Activated naive CD4-positive, alpha-beta T cell treated with anti-CD3 and anti-CD28 coated beads, Interleukin-2, amount 50 U/mL, for 24 hours (primary cell): ENCODE results near the gene ARHGEF40.

Source experiments
- H3K27ac Mint-ChIP-seq: one replicate; pipeline ENCODE4 v1.8.0; 2021; ENCODE audit warnings: mild to moderate bottlenecking, mixed read lengths
- H3K27me3 Mint-ChIP-seq: one replicate; pipeline ENCODE4 v1.8.0; 2021; ENCODE audit warnings: mixed read lengths
- H3K36me3 Mint-ChIP-seq: one replicate; pipeline ENCODE4 v1.8.0; 2021; ENCODE audit warnings: mixed read lengths
- H3K4me1 Mint-ChIP-seq: one replicate; pipeline ENCODE4 v1.8.0; 2021; ENCODE audit warnings: mixed read lengths
- H3K4me3 Mint-ChIP-seq: one replicate; pipeline ENCODE4 v1.8.0; 2021; ENCODE audit warnings: mild to moderate bottlenecking, mixed read lengths
- H3K9me3 Mint-ChIP-seq: one replicate; pipeline ENCODE4 v1.8.0; 2021; ENCODE audit warnings: mixed read lengths

ARHGEF40 gene

DNA sequence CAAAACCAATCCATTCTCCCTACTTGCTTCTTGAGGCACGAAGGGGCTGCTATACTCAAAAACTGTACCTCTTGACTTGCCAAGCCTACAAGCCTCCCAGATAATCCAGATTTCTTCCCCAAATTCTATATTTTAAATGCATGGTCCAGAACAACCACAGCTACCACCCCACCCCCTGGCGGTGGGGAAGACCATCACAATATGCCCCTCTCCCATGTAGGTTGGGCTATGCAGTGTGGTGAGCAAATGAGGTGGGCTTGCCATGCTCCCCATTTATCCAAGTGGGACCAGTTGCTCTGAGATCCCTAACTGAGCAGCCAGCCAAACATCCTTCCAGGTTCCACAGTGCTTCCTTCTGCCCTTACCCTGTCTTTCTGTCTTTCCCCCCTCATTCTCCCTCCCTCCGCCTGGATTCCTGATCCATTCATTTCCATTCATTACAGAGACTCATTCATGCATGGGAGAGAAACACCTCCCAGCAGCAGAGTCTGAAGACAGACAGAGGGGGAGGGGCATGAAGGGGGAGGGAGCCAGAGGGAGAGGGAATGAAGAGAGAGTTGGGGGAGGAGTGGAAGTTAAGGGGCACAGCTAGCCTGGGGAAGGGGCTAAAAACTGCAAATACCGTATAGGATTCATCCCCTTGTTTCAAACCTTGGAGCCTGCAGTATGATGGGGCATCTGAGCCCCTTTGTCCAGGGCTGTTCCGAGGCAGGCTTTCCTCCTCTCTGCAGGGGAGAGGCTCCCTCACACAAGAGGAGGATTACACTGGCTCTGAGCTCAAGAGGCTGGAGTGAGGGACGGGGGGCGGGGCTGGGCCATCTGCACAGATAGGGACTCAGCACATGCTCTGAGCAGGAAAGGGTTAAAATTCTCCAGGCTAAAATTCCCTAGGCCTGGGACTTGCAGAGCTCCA lies 23.9 kb downstream of the ARHGEF40 start:
- H3K4me1 Mint-ChIP-seq, result peaks cover 24% of the 10 kb centered on the region
- no peak overlapping the region for H3K27ac Mint-ChIP-seq
- no peaks in the 10 kb centered on the region for H3K9me3 Mint-ChIP-seq
- H3K36me3 Mint-ChIP-seq, result peaks cover 1% of the 10 kb centered on the region
- H3K27me3 Mint-ChIP-seq, result no peaks in the 10 kb centered on the region
- H3K4me3 Mint-ChIP-seq, result no peak overlapping the region

DNA sequence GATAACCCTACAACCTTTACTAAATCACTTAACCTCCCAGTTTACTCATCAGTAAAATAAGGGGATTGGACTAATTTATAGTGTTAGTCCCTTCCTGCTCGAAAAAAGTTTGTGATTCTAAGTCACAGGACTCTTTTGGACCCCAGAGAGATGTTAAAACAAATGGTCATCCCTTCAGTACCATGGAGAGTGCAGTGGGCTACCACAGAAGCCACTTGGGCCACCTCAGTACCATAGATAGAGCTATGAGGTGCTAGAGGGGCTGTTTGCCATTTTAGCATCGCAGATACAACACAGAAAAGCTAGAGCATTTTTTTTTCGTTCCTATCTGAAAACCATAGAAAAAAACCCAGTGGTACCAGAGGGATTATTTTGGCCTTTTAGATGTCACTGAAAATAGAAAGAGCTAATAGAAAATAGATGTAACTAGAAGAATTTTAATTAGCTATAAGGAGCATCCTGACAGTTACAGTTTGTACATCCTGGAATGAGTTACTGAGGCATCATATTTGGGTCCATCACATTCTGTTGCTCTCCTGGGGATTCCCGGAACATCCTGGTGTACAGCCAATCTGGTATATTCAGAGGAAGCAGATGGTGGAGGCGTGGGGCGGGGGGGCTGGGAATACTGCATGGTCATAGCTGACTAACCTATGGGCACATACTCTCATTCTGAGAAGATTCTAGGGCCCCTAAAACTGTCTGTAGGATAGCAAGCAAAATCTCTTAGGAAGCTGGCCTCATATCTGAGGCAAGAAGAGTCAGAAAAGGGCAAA lies 25.5 kb downstream of the ARHGEF40 start:
- Mint-ChIP-seq H3K9me3 (no peaks in the 10 kb centered on the region), H3K4me1 (peaks cover 29% of the 10 kb centered on the region), H3K27me3 (no peaks in the 10 kb centered on the region), H3K36me3 (peaks cover 1% of the 10 kb centered on the region), H3K27ac (peak overlapping the region; percentile 62), H3K4me3 (no peak overlapping the region)

DNA sequence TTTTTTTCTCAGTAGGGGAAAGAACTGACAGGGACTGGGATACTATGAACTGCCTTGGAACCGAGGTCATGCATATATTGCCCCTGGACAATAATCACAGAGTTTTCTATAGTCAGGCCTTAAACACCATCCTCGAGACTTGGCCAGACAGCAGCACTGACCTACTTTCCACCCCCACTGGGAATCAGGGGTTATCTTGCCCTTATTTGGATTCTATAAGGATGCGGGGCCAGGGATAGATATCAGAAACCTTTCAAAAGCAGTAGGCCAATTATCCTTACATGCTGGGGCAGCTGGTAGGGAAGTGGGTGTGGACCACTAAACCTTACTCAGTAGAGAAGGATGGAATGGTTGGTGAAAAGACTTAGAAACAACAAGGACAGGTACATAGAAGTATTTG lies 26.3 kb downstream of the ARHGEF40 start:
- no peaks in the 10 kb centered on the region for H3K27me3 Mint-ChIP-seq
- H3K36me3 Mint-ChIP-seq, result peaks cover 1% of the 10 kb centered on the region
- peak overlapping the region; percentile 83 for H3K4me3 Mint-ChIP-seq
- peaks cover 29% of the 10 kb centered on the region for H3K4me1 Mint-ChIP-seq
- H3K27ac Mint-ChIP-seq, result no peak overlapping the region
- no peaks in the 10 kb centered on the region for H3K9me3 Mint-ChIP-seq

DNA sequence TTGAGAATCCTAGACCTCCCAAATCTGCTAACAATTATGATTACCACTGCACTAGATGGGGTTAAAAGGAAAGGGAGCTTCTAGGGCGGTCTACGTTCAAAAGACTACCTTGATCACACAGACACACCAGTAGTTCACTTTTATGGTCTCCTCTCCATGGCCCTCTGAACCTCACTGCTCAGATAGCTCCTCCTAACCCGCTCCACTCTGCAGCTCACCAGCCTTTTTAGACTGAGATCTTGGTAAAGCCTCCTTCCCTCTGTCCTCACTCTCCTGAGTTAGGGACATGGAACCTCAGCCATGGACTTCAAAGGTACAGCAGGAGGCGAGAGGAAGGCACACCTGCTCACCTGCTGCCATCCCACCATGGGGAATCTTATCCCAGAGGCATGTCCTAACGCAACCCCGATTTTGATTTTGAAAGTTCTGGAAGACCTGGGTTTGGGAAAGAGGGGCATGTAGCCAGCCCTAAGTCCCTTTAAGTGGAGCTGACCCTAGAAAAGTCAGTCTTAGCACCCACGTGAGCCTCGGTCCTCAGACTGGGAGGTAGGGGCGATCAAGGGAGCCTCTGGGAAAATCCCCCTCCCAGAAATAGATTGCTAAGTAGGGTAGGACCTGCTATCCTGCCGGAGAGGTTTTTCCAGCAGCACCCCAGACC lies 27.0 kb downstream of the ARHGEF40 start:
- Mint-ChIP-seq H3K27ac (peak overlapping the region; percentile 74), H3K36me3 (peaks cover 1% of the 10 kb centered on the region), H3K4me1 (peaks cover 29% of the 10 kb centered on the region), H3K27me3 (no peaks in the 10 kb centered on the region), H3K4me3 (peak overlapping the region; percentile 83), H3K9me3 (no peaks in the 10 kb centered on the region)

DNA sequence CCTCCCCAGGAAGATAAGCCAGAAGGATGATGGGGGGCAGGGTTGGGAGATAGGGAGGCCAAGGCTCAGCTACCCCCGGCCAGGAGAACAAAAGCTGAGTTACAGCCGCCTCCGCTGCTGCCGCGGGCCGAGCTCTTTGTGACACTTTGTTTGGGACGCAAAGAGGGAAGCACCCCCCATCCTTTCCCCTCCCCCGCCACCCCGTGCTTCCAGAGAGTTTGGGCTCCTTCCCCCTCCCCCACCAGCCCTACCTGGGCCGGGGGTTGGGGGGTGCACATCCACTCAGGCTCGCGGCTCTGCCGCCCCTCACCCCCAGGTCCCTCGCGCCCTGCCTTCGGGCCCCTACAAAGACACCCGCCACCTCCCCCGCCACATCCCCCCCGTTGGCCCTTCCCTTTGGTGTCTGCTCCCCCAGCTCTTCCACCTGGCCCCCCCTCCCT lies 27.6 kb downstream of the ARHGEF40 start:
- Mint-ChIP-seq H3K27ac (peak overlapping the region; percentile 74), H3K4me3 (peak overlapping the region; percentile 83), H3K9me3 (no peaks in the 10 kb centered on the region), H3K4me1 (peaks cover 27% of the 10 kb centered on the region), H3K27me3 (no peaks in the 10 kb centered on the region), H3K36me3 (no peaks in the 10 kb centered on the region)

DNA sequence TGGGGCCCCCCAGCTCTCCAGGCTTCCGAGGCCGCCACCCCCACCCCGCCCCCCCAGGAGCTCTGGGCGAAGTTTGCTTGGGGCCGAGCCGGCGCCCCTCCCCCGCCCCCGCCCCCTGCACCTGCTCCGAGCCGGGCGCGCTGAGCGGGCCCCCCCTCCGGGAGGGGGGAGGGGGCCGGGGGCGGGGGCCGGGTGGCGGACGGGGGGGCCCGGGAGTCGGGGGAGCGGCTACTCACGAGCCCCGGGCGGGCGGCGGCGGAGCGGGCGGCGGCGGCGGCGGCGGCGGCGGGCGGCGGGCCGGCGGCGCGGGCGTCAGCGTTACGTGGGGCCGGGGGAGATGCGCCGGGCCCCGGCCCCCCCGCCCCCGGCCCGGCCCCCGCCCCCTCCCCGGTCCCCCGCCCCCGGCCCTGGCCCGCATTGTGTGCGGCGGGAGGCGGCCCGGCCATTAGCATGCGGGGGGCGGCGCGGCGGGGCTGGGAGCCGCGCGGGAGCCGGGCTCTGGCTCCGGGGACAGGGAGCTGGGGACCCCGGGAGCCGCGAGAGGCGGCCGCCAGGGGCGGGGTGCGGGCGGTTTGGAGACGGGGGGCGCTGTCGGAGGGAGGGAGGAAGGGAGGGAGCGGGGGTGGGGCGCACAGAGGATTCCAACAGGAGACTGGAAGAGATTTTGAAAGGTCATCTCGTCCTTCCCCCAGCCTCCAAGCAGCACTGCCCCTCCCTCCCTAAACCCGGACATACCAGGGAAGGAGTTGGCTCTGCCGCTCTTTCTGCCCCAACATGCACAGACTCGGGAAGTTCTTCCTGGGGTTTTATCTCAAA lies 28.2 kb downstream of the ARHGEF40 start, which contains the start of gene ZNF219:
TSS of gene ZNF219 (minus strand) at position 580 of the 816 bp plus-strand sequence. CDS start 5,064 bp downstream, outside the sequence.
- H3K27me3 Mint-ChIP-seq, result no peaks in the 10 kb centered on the region
- H3K9me3 Mint-ChIP-seq, result no peaks in the 10 kb centered on the region
- H3K4me3 Mint-ChIP-seq, result peak within 1 kb of the TSS; percentile 92
- peak within 1 kb of the TSS; percentile 95 for H3K27ac Mint-ChIP-seq
- H3K36me3 Mint-ChIP-seq, result no peaks in the 10 kb centered on the region
- H3K4me1 Mint-ChIP-seq, result peaks cover 27% of the 10 kb centered on the region

DNA sequence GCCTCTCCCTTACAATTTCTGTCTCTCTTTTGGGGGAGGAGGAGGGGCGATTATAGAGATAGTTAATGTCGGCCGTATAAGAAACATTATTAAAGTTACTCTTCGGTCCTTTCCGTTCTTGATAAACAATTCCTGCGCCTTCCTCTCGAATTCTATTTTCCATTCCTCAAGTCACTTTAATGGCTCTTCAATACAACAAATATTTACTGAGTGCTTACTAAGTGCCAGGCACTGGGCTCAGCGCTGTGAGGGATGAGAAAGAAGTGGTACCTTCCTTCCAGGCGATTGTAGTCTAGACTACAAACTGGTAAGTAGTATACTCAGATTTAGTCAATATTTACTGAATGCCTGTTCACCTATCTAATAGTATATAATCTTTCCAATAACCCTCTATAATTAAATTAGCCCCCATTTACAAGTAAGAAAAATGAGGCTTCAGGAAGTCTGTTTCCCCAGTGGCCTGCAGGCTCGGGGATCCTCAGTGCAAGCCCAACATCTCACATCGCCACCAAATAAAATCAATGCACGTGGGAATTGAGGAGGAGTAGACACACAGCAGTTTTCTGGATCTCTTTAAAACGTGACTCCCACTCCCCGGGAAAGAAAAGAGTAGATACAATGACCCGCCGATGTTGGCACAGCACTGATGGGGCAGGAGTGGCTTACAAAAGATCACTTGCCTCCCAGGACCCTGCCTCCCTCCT lies 28.9 kb downstream of the ARHGEF40 start:
- peak overlapping the region; percentile 92 for H3K4me3 Mint-ChIP-seq
- no peaks in the 10 kb centered on the region for H3K27me3 Mint-ChIP-seq
- H3K4me1 Mint-ChIP-seq, result peaks cover 30% of the 10 kb centered on the region
- H3K36me3 Mint-ChIP-seq, result no peaks in the 10 kb centered on the region
- H3K9me3 Mint-ChIP-seq, result no peaks in the 10 kb centered on the region
- peak overlapping the region; percentile 95 for H3K27ac Mint-ChIP-seq

DNA sequence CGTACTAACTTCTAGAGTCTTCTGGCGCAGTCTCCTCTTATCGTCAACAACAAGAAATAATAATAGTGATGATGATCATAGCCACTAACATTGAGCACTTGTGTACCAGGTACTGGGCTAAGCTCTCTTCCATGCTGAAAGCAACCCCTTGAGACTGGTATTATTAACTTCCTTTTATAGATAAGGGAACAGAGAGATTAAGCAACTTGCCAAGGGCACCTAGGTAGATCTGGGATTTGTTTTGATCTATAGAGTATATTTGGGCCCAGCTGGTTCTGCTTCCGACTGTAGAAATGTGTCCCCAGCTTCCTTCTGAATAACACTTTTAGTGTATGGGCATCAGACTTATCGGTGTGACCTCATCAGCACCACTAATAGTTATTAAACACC lies 29.5 kb downstream of the ARHGEF40 start:
- H3K4me1 Mint-ChIP-seq, result peaks cover 32% of the 10 kb centered on the region
- H3K4me3 Mint-ChIP-seq, result peak overlapping the region; percentile 92
- peak overlapping the region; percentile 95 for H3K27ac Mint-ChIP-seq
- H3K9me3 Mint-ChIP-seq, result no peaks in the 10 kb centered on the region
- H3K27me3 Mint-ChIP-seq, result no peaks in the 10 kb centered on the region
- no peaks in the 10 kb centered on the region for H3K36me3 Mint-ChIP-seq

DNA sequence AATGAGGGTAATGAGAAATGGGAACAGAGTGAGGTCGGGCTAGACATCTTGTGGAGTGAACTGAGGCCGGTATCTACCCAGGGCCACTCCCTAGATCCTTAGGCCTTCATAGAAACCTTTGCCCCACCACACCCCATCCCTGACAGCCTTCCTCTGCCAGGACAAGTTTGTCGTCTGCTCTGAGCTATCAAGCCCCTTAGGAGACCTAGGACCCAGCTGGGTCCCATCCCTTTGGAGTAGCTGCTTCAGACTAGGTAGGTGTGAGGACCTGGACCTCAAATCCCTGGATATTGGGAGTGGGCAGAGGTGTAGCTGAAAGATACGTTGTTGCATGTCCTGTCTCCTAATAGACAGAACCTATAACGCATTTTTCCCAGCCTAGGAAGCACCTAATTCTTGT lies 30.8 kb downstream of the ARHGEF40 start, which contains the start of gene TMEM253:
TSS of gene TMEM253 (plus strand) at position 136 of the 400 bp plus-strand sequence. CDS start 278 bp downstream, outside the sequence.
- H3K27ac Mint-ChIP-seq, result no peak within 1 kb of the TSS
- no peaks in the 10 kb centered on the region for H3K27me3 Mint-ChIP-seq
- H3K4me3 Mint-ChIP-seq, result no peak within 1 kb of the TSS
- H3K36me3 Mint-ChIP-seq, result no peaks in the 10 kb centered on the region
- peaks cover 35% of the 10 kb centered on the region for H3K4me1 Mint-ChIP-seq
- no peaks in the 10 kb centered on the region for H3K9me3 Mint-ChIP-seq

DNA sequence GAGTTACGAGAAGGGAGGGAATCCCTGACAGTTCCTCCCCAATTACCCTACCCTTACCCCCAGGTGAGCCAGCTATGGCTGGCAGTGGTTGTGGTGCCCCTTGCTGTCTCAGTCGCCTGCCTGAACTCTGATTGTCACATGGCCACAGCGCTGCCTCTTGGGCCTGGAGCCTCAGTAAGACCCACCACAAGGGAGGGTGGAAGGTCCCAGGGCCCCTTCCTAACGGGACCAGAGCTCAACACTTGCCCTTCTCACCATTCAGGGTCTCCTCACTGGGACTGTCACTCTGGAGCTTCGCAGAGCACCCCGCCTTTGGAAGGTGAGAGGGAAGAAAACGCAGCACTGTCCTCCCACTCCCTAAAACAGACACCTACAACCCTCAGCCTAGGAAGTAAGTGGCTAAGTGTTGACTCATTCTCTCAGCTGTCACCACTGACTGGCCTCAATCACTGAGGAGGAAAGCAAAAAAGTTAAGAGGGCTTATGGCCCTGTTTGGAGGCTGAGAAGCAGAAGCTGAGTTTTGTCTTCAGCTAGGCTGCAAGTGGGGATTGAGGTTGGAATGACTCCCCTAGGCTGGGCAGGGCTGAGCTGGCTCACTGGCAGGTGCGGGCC lies 31.8 kb downstream of the ARHGEF40 start:
- Mint-ChIP-seq H3K9me3 (no peaks in the 10 kb centered on the region), H3K4me3 (peak overlapping the region; percentile 15), H3K36me3 (no peaks in the 10 kb centered on the region), H3K4me1 (peaks cover 34% of the 10 kb centered on the region), H3K27ac (no peak overlapping the region), H3K27me3 (no peaks in the 10 kb centered on the region)

DNA sequence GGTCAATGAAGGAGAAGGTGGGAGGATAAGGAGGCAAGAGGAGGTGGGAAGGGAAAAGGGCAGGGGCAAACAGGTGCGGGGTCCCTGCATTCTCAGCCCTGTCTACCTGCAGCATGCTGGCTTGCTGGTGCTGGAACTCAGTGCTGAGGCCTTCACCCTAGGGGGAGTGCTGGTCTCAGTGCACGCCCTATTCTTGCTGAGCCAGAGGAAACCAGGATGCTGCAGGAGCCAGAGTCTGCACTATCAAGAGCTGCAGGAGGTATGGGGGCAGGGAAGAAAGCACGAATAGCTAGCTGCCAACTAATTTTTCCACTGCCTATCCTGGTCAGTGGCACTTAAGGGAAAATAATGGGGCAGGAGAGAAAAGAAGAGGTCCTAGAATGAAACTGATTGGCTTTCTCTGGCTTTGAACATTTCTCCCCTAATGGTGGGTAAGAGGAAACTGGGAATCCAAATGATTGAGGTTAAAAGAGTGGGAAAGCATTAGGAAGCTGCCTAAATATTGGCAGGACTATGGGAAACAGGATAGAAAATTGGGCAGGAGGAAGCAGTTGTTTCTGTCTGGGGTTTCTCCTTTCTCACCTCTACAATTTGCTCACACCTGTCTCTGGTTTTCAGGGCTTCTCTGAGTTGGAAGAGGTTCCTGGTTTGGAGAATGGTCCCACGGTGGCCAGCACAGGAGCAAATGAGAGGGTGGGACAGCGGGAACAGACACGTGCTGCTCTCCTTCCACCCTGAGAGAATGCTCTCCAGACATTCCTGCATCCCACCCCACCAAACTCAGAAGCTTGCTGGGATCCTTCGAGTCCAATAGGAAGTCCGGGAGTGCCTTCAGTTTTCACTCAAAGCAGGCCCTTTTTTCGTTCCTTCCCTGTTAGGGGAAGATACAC lies 32.7 kb downstream of the ARHGEF40 start:
- Mint-ChIP-seq H3K4me1 (peaks cover 29% of the 10 kb centered on the region), H3K36me3 (no peaks in the 10 kb centered on the region), H3K9me3 (no peaks in the 10 kb centered on the region), H3K27ac (peak overlapping the region; percentile 53), H3K4me3 (peak overlapping the region; percentile 84), H3K27me3 (no peaks in the 10 kb centered on the region)

DNA sequence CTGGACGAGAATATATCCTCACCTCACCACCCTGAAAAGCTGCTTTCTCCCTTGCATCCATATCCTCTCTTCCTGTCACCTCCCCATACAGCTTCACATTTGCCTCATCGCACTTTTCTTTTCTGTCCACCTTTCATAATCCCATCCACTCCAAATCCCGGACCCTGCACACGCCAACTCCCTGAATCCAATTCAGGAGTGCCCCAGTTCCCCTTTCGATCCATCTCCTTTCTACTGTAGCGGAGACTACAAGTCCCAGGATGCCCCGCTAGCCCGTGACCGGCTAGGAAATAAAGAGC lies 33.3 kb downstream of the ARHGEF40 start:
- H3K4me1 Mint-ChIP-seq, result peaks cover 29% of the 10 kb centered on the region
- no peaks in the 10 kb centered on the region for H3K27me3 Mint-ChIP-seq
- H3K9me3 Mint-ChIP-seq, result no peaks in the 10 kb centered on the region
- H3K36me3 Mint-ChIP-seq, result no peaks in the 10 kb centered on the region
- H3K27ac Mint-ChIP-seq, result peak overlapping the region; percentile 53
- peak overlapping the region; percentile 84 for H3K4me3 Mint-ChIP-seq

DNA sequence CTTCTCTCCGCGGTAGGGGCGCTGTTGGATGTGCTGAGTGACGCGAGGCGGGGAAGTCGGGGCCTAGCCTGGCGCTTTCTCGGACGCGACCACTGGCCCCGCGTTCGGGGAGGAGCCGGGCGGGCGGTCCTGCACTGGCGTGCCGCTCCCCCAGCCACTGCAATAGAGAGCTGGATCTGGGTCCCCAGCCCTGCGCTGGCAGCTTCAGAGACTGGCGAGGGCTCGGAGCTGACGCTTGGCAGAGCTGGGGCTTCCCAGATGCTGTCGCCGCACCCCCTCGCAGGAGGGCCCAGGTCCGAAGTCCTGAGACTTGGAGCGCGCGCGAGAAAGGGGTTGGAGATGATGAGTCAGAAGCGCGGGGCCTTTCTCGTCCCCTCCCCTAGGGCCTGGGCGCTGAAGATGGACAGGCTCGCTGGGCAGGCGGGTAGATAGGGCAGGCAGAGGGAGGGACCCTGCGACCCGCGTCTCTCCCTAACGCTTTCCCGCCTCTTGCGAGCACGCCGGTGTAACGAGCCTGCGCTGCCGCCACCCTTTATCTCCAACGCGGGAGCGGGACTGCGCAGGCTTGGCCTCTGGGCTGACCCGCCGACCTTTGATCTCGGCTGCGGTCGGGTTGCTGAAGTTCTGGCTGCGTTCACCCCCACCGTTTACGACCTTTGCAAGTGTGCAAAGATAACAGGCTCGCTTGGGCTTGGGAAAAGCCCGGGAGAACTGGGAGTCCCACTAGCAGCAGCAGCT lies 33.8 kb downstream of the ARHGEF40 start:
- Mint-ChIP-seq H3K27me3 (no peaks in the 10 kb centered on the region), H3K36me3 (no peaks in the 10 kb centered on the region), H3K4me1 (peaks cover 27% of the 10 kb centered on the region), H3K9me3 (no peaks in the 10 kb centered on the region), H3K27ac (peak overlapping the region; percentile 53), H3K4me3 (peak overlapping the region; percentile 84)
